Measurements from ENCODE around the gene LPP.

The LPP gene

DNA sequence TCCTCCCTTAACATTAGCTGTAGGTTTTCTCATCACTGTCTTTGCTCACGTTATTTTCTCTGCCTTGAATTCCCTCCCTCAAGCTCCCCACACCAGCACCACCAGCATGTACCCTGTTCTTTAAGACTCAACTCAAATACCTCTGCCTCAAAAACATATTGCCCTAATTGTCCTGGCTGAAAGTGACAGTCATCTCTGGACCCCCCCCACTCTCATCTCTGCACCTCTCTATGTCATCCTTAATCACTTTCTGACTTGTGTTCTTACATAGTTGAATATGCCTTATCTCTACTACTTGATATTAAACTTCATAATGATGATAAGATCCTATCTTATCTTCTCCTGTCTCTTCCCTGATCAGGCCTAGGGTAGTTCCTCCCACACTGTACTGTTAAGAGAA is 672.6 kb downstream of the LPP start:
- no peak for DNase-seq

DNA sequence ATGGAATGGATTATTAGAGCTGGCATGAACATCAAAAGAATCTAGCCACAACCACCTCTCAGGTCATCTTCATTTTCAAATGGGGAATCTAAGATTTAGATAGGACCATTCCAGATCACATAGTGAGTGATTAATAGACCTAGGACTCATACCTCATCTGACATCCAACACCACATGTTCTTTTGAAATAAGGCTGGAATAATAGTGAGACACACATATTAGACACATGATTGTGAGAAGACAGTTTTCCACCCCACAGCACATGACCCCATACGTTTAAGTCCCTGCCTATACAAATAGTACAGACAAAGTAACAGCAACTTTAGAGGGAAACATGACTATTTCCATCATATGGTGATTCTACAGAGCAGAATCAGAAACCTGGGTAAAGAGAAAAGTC is 673.1 kb downstream of the LPP start:
- DNase-seq: peak; percentile 50 to 74 (median 60)

DNA sequence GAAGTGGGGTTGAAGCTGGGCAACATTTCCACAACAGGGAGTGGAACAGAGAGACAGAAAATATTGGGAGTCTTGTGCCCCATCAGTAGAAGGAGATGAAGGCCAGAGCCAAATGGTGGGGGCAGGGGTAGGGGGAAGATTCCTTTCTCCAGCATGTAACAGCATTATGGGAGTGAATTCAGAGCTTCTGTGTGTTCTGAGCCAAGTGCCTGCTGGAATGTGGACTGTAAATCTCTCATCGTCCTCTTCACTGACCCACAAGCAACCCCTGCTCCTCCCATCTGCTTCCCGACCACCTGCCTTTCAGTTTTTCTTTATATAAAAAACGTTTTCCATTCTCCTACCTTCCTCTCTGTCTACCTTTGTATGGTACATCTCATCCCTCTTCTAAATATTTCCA is 673.6 kb downstream of the LPP start:
- DNase-seq: no peak

DNA sequence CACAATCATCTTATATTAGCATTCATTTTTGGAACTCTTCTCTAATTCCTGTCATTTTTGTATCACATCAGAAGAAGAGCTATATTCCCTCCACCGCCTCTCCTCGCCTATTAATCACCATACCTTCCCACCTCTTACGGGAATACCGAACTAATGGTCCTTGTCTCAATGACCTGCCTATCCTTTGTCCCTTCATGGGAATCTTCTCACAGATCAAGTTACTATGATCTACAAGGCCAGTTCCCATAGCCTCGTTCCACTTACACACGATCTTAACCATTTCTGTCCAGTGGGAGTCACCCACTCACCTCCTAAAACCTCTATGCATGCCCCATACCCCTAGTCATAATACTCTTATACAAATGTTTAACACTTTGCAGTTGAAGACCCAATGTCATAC is 675.2 kb downstream of the LPP start:
- no peak for DNase-seq

DNA sequence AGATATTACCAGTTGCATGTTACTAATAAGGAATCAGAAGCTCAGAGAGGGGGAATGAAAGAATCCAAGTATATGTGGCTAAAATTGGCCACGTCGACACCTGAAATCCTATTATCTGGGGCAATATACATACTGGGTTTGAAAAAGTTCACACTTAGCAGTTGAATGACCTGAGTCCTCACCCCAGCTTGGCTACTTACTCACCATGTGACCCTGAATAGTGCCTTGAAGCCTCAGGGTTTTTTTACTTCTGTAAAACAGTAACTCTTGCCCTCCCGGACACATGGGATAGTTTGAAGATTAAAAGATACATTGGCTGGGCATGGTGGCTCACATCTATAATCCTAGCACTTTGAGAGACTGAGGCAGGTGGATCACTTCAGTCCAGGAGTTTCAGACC is 675.6 kb downstream of the LPP start:
- peak; percentile 64 to 71 (median 70) for DNase-seq

DNA sequence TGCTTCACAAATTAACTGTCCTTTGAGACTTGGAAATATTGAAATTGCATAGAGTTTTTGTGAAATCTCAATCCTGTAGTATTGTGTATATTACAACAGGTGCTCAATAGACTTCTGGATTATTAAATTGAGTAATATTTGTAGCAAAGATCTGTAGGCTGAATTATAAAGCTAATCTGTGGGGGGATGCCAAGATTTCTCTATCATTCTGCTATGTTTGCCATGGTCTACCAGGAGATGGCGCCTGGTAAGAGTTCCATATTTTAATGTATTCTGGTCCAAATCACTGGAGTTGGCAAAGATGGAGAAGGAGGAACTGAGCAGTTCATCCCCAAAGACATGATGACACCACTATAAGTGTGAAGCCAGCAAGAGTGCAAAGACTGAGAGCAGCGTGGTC is 676.9 kb downstream of the LPP start:
- peak; percentile 70 to 79 (median 72) for DNase-seq

DNA sequence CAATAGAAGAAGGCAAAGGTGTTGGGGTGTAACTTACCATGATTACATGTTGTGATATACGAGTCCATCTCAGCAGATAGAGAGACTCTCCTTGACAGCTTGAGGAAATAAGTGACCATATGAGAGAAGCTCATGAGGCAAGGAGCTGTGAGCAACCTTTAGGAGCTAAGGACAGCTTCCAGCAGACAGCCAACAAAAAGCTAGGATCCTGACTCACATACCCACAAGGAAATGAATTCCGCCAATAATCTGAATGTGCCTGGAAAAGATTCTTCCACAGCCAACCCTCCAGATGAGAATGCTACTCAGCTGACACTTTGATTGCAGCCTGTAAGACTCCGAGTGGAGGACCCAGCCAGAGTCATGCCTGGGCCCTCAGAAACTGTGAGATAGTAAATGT is 678.2 kb downstream of the LPP start:
- DNase-seq: no peak

DNA sequence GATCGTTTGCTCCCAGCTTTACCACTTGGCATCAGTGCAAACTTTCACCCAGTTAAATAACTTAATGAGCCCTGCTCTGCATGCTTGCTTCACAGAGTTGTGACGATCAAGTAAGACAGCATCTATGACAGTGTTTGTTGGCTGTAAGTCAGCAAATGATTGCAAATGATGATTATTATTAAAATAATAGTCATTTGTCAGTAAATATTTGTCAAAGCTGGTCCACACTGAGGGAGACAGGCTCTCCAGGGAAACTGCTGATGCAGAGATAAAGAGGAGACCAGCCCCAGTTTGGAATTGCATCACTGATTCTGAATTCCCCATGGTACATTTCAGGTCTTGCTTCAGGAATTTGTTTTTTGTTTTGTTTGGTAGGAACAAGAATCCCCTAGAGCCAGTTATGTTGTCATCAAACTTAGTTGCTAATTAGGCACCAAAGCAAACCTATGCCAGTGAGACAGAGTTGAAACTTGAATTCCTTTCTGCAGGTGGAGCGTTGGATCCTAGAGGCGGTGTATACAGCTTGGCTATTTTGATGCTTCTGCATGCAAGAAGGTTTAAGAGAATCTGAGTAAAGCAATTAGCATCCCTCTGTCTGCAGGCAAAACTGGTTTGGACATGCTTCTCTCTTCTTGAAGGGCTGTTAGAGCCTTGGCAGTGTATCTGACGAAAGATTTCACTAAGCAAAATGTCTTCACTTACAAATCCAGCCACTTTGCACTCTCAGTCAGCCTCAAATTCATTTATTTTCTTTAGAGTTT is 679.2 kb downstream of the LPP start:
- peak; percentile 30 to 55 (median 31) for DNase-seq

DNA sequence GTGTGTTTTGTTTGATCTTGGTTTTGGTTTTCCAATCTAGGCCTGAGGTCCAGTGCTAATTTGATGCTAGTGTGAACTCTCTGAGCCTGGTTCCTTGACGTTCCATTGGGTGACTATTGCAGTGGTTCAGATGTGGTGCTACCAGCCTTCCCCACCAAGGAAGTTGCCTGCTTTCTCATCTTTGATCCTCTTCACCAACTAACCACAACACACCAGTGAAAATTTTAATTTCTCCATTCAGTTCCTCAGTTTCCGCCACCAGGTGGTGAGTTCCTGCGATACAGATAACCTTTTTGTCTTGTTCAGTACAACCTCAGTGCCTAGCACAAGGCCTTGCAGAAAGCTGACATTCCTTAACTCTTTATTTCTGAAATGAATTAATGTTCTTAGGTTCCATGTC is 680.4 kb downstream of the LPP start:
- no peak for DNase-seq

DNA sequence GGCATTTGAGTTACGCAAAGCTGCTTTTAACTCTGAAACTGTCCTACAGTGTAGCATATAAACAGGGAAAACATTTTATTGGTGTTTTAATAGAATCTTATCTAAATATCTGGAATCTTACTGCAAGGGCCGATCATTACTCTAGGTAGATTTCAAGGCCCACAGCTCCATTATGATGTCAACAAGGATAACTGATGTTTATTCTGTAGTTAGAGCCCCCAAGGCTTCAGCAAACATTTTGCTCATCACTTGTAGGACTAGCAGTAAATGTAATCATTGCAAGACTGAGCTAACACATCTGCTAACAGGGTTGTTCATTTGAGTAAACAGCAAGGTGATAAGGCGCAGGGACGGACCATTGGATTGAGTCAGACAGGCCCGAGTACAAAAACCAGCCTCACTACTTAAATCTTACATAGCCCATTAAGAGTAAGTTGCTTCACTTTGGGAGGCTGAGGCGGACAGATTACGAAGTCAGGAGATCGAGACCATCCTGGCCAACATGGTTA is 685.3 kb downstream of the LPP start:
- no peak for DNase-seq

DNA sequence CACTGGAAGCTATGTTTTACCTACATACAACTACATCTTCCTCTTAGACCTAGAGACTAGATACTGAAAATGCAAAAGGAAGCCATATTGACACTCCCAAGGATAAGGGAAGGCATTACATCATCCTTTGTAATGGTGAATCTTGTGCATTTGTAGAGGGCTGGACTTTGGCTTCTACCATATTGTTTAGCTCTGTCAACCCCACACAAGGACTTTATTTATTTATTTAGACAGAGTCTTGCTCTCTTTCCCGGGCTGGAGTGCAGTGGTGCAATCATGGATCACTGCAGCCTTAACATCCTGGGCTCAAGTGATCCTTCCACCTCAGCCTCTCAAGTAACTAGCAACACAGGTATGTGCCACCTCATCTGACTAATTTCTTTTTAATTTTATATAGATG is 686.3 kb downstream of the LPP start:
- no peak for DNase-seq

DNA sequence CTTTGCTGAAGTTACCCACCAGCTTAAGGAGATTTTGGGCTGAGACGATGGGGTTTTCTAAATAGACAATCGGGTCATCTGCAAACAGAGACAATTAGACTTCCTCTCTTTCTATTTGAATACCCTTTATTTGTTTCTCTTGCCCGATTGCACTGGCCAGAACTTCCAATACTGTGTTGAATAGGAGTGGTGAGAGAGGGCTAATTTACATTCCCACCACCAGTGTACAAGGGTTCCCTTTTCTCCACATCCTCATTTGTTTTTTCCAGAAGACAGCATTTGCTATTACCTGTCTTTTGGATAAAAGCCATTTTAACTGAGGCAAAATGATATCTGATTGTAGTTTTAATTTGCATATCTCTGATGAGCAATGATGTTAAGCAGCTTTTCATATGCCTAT is 687.9 kb downstream of the LPP start:
- DNase-seq: peak; percentile 19 to 31 (median 23)

DNA sequence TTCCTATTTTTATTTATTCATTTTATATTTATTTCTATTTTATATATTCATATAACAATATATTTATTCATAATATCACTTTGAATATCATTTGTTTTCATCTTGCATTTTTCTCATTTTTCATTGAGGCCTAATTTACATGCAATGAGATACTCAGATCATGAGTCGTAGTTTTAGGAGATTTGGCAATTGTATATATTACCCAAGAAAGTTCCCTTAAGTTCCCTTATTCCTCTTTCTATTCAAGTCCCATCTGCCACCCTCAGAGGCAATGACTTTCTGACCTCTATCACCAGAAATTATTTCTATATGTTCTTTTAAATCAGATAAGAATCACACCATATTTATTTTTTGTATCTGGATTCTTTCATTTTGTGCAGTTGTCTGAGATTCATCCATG is 688.7 kb downstream of the LPP start:
- DNase-seq: peak; percentile 63 to 92 (median 90)

DNA sequence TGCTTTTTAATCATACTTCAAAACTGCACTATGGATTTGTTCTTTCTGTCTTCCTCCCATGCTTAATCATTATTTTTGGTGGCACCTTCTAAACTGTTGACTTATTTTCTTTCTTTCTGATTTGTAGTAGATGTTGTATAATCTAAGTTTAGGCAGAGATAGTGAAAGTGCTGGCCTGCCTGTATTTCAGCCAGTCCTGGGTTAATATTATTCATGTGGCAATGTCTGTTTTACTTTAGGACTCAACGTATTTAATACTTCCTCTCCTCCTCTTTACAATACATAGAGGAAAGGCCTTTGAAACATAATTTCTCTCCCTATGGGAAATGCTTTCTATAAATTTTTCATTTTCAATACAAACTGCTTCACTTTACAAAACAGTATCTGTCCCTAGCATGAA is 690.1 kb downstream of the LPP start:
- no peak for DNase-seq

DNA sequence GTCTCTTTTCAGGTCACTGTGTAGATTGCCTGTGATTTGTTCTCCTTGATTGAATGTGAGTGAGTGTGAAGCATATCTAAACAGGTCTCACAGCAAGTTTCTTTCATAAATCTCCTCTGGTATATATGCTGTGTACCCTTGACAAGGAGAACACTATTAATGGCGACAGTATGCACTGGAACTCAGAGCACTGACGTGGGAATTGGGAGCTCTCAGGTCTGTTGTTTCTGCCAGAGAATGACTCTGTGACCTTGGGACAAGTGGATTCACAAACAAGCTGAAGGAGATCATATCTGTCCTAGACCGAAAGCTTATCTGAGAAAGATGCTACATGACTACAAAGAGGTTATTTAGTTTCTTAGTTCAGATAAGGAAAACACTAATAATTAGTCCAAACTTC is 691.6 kb downstream of the LPP start:
- DNase-seq: no peak

DNA sequence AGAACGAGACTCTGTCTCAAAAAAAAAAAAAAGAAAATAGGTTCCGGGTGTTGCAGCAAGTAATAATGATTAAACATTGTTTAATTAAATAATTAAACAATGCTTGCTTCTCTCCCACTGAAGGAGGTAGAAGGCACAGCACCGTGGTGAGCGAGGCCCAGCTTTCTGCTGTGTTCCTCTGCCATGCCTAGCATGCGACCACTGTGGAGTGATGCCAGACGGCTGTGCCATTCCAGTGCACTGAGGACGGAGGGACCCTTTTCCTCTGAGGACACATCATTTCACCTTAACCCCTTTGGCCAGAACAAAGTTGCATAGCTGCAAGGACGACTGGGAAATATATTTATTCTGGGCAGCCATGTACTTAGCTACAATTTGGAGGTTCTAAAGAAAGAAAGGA is 695.0 kb downstream of the LPP start:
- no peak for DNase-seq

DNA sequence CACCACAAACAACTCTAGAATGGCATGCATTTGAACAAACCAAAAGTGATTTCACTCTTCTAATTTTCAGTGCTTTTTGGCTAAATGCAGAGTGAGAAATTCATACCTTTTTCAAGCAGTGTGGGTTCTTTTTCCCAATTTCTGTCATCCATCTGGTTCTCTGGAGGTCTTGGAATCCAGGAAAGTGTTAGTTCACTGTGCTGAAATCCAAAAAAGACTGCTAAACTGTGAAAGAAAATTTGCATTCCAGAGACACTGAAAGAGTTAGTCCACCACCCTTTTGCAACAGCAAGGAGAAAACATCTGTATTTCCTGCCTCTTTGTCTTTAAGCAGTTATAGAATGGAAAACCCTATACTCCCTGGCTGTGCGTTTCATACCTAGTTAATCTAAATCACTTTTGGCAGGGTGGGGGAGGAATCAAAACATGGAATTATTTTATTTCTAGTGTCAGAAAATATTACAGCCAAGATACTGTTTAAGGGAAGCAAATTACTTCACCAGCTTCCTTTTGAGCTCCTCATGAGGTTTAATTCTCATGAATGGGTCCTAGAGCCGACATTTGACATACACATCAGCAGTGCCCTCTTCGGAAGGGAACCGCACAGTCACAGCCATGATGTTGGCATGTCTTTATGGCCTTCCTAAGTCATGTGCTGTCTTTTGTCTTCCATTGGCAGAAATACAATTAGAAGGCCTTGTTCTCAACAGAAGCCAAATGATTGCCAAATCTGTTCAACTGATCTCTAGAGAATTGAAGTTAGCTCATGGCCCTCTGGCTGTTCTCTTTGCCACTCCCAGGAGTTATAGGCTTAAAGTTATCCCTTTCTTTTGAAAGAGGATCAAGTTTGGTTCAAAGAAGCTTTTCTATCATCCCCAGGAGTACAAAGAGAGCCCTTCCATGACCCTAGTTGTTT is 700.2 kb downstream of the LPP start:
- DNase-seq: no peak

DNA sequence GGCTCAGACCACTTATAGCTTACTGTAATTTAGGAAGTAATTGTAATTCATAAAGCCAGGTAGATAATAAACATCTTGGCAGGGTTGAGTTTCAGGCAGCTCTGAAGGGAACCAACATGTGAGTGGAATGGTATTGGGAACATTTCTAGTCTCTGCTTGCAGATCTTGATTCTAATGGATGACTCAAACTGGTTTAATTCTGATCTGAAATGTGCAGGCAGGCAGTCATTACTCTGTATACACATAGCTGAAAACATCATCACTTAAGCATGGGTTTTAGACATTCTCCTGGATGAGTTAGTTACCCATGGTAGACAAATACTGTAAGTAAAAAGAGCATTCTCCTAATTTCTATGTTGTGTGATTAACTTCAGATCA is 700.8 kb downstream of the LPP start:
- DNase-seq: no peak

DNA sequence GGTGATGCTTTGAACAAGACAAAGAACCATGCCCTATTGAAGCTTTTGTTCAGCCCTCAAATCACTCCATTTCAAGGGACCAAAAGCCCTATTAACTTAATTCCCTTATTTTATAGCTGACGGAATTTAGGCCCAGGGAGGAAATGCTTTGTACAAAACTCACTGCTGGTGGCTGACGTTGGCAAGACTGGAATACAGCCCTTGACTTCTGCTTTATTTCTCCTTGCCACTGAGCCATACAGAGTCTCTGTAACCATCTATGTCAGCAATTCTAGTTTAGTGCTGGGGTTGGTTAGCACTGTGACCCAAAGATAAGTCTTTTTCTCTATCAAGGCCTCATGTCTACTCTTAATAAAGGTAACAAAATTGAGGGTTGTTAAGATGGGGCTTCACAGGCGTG is 701.7 kb downstream of the LPP start:
- DNase-seq: peak; percentile 45 to 49 (median 48)

DNA sequence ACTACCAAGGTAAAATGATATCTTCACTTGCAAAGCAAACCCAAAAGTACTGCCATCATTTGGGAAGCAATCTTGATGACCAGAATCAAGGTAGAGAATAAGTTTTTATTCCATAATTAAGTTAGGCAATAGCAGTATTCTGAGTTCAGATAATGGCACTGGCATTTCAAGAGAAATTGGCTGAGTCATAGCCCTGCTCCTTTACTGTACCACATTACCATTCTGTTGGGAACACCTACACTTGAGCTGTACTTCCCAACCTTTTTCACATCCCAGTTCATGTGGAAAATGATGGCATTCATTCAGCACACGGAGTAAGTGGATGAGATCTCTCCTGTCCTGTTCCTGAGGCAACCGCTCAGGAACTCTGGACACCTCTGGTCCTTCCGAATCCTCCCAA is 706.2 kb downstream of the LPP start:
- DNase-seq: no peak

DNA sequence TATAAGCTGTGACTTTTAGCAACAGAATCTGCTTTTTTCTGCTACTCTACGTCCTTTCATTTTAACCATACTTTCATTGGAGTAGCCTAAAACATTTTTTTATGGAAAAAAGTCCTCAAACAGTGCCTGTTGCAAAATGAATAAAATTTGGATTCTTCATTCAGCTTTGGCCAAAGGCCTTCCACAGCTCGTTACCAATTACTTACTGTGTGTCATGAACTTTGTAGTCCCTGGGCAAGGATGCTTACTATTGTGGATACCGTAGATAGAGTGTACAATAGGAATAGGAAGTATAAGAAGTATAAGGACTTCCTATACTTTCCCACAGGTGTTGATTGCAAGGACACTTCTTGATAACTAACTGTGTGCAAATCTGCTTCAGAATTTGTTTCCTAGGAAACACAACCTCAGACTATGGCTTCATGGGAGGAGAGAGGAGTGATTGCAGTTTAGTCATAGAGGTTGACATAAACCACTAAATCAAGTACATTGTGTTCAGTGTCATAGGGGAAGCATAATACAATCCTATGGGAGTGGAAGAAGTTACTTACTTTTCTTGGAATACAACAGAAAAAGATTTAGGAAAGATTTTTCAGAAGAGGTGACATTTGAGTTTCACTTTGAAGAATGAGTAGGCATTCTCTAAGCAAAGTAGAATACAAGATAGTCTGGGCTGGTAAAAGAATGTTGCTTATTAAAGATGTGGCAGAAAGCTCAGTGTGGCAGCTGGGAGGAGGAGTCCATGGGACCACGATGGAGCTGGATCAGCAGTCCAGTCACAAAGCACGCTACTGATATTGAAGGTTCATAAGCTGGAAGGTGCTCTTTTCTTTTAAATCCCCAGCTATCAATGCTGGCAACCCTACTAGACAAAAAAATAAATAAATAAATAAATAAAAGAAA is 708.1 kb downstream of the LPP start:
- DNase-seq: no peak

DNA sequence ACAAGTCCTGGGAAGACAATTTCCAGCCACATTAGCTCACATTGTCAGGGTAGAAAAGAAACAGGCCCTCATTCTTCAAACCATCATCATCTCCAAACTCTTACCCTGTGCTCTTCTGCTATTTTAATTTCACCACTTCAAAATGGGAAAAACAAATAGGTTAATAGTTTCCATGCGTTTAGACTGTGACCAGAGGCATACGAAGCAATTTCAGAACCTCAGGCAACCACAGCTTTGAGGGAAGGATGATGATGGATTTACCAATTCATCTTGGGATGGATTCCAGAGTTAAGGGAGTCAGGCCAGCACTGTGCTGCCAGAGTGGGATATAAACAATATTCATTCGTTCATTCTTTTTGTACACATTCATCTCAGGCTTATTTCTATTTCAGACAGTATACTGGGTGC is 710.0 kb downstream of the LPP start:
- DNase-seq: no peak

DNA sequence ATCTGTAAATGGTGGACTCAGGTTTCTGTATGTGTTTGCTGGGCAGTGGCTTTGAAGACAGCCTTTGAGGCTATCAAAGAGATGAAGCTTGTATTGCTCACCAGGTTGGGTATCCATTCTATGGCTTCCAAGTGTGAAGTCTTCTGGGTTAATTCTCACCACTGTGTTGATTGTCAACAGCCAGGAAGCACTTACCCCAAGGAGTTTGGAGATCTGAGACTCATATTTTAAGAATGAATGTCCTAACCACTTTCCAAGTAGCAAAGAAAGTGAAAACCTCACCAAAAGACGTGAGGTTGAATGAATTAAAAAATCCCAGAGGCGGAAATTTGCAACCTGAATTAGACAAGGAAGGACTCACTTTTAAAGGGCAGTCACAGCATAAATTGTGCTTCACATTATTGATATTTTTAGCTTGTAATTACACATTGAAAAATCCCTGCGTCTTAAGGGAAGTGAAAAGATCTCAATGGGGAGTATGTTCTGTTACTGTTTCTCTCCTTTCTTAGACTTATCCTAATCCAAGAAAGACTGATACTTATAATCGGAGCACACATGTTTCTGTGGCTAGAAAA is 713.8 kb downstream of the LPP start:
- peak; percentile 15 to 62 (median 50) for DNase-seq

All from suppressor macrophage treated with lipopolysaccharide for 1 hour (primary cell).